ENCODE measurements around the gene PLA2G2A.
"Not testable (repeated sequence)": the region's sequence is repeated elsewhere in the genome, so short reads cannot be mapped to it uniquely, and the experiment has no call there.

The PLA2G2A gene

GRCh38 chr1:19979494-19979977, at the start of gene PLA2G2A:
PLA2G2A (minus strand) TSS chr1:19979618; CDS start chr1:19978773, 845 bp downstream.
- FAIRE-seq (no peak), DNase-seq (ENCODE audit: extremely low spot score, insufficient read length, low read depth) (no peak)

- FAIRE-seq (no peak), DNase-seq (ENCODE audit: extremely low spot score, insufficient read length, low read depth) (no peak)
Measured at GRCh38 chr1:20028726-20029125, 49.3 kb upstream of the PLA2G2A start.

GRCh38 chr1:20028125-20028524, 48.7 kb upstream of the PLA2G2A start:
- no peak for FAIRE-seq
- no peak for DNase-seq (ENCODE audit: extremely low spot score, insufficient read length, low read depth)

GRCh38 chr1:20017741-20018140, 38.3 kb upstream of the PLA2G2A start:
- FAIRE-seq (no peak), DNase-seq (ENCODE audit: extremely low spot score, insufficient read length, low read depth) (no peak)

GRCh38 chr1:20014153-20014552, 34.7 kb upstream of the PLA2G2A start:
- no peak for FAIRE-seq
- DNase-seq (ENCODE audit: extremely low spot score, insufficient read length, low read depth) = no peak

- no peak for FAIRE-seq
- DNase-seq (ENCODE audit: extremely low spot score, insufficient read length, low read depth) = no peak
Measured at GRCh38 chr1:20010016-20010415, 30.6 kb upstream of the PLA2G2A start.

GRCh38 chr1:20009212-20009611, 29.8 kb upstream of the PLA2G2A start:
- FAIRE-seq (no peak), DNase-seq (ENCODE audit: extremely low spot score, insufficient read length, low read depth) (no peak)

GRCh38 chr1:20008391-20008841, 29.0 kb upstream of the PLA2G2A start:
- no peak for DNase-seq (ENCODE audit: extremely low spot score, insufficient read length, low read depth)
- FAIRE-seq = no peak

GRCh38 chr1:19998823-19999222, 19.4 kb upstream of the PLA2G2A start:
- FAIRE-seq; DNase-seq (ENCODE audit: extremely low spot score, insufficient read length, low read depth): not testable (repeated sequence)

GRCh38 chr1:19990689-19991088, 11.3 kb upstream of the PLA2G2A start:
- DNase-seq (ENCODE audit: extremely low spot score, insufficient read length, low read depth) (no peak), FAIRE-seq (no peak)

- FAIRE-seq; DNase-seq (ENCODE audit: extremely low spot score, insufficient read length, low read depth): not testable (repeated sequence)
Measured at GRCh38 chr1:19990182-19990582, 10.8 kb upstream of the PLA2G2A start.

GRCh38 chr1:19988267-19989006, 9.0 kb upstream of the PLA2G2A start:
- DNase-seq (ENCODE audit: extremely low spot score, insufficient read length, low read depth) = no peak
- no peak for FAIRE-seq

GRCh38 chr1:19987719-19988118, 8.3 kb upstream of the PLA2G2A start:
- DNase-seq (ENCODE audit: extremely low spot score, insufficient read length, low read depth) (no peak), FAIRE-seq (no peak)

GRCh38 chr1:19984409-19985016, 5.1 kb upstream of the PLA2G2A start:
- not testable (repeated sequence) for DNase-seq (ENCODE audit: extremely low spot score, insufficient read length, low read depth); FAIRE-seq

GRCh38 chr1:19981507-19982312, 2.3 kb upstream of the PLA2G2A start:
- FAIRE-seq (no peak), DNase-seq (ENCODE audit: extremely low spot score, insufficient read length, low read depth) (no peak)

GRCh38 chr1:19981170-19981506, 1.7 kb upstream of the PLA2G2A start:
- DNase-seq (ENCODE audit: extremely low spot score, insufficient read length, low read depth) (no peak), FAIRE-seq (no peak)

- no peak for FAIRE-seq
- no peak for DNase-seq (ENCODE audit: extremely low spot score, insufficient read length, low read depth)
Measured at GRCh38 chr1:19980314-19980713, 896 bp upstream of the PLA2G2A start.

- DNase-seq (ENCODE audit: extremely low spot score, insufficient read length, low read depth) (no peak), FAIRE-seq (no peak)
Measured at GRCh38 chr1:19978143-19978542, 1.3 kb downstream of the PLA2G2A start.

GRCh38 chr1:19976317-19977003, 3.0 kb downstream of the PLA2G2A start:
- FAIRE-seq (no peak), DNase-seq (ENCODE audit: extremely low spot score, insufficient read length, low read depth) (no peak)
